Panc1 (cell line): ENCODE results near the gene UNC13A. TPM values are rescaled to one million over a fixed set of nuclear protein-coding genes. Genes with fewer than 3 reads are reported as not detected.

Experiments used
- ATAC-seq: fragments of 200-7000 bp; cut with Tn5 transposase; 2 replicates; pipeline ENCODE4 v1.9.1; 2020; ENCODE audit warnings: mild to moderate bottlenecking, moderate library complexity
- BruUV-seq: library from RNA; stranded (reverse); fragments of 400-500 nt; replicated peaks from 2 replicates; lab custom pipeline; 2021; lab: Mats Ljungman, UMichigan
- CTCF ChIA-PET: fragments of 300-600 bp; sonication (Branson Sonifier 250); formaldehyde crosslinking; loops from one replicate; lab custom pipeline; 2022; ENCODE audit warnings: antibody characterized with exemption; lab: Charles Lee
- POLR2A ChIA-PET: fragments of 300-600 bp; sonication (Branson Sonifier 250); formaldehyde crosslinking; loops from one replicate; lab custom pipeline; 2022; ENCODE audit warnings: antibody characterized with exemption; lab: Charles Lee
- DNase-seq: peaks from one replicate; pipeline ENCODE4 v3.0.0-alpha.2; 2010; ENCODE audit warnings: low read depth, low spot score
- H3K27ac ChIP-seq: 2 replicates; pipeline ENCODE4 v1.5.1; 2011; ENCODE audit warnings: mild to moderate bottlenecking, low read length, inconsistent platforms
- H3K27me3 ChIP-seq: fragments of 200-500 bp; sonication (Bioruptor generic); 2 replicates; pipeline ENCODE4 v1.6.0; 2014; ENCODE audit warnings: low read length, inconsistent platforms; ENCODE audit not compliant: control insufficient read depth, insufficient read depth
- H3K36me3 ChIP-seq: fragments of 200-500 bp; sonication (Bioruptor generic); 2 replicates; pipeline ENCODE4 v1.5.1; 2014; ENCODE audit warnings: inconsistent platforms, mild to moderate bottlenecking, low read length, moderate library complexity; ENCODE audit not compliant: control insufficient read depth, insufficient read depth
- H3K4me1 ChIP-seq: 2 replicates; pipeline ENCODE4 v1.5.1; 2011; ENCODE audit warnings: inconsistent platforms, mild to moderate bottlenecking, low read length, moderate library complexity; ENCODE audit not compliant: control insufficient read depth, insufficient read depth
- H3K4me3 ChIP-seq, 2 experiments: 2 replicates each; pipeline ENCODE4 v1.5.1; 2011 to 2012; ENCODE audit warnings: low read depth in 2 of 2, low read length in 2 of 2, mild to moderate bottlenecking in 2 of 2, inconsistent platforms in 1 of 2, moderate library complexity in 1 of 2
- H3K9me3 ChIP-seq: fragments of 200-500 bp; sonication (Bioruptor generic); 2 replicates; pipeline ENCODE4 v1.5.1; 2014; ENCODE audit warnings: low read depth, mild to moderate bottlenecking, inconsistent platforms, low read length, moderate library complexity; ENCODE audit not compliant: control insufficient read depth, insufficient read depth
- POLR2AphosphoS5 ChIP-seq: IDR thresholded peaks from 2 replicates; pipeline ENCODE4 v1.6.1; 2012; ENCODE audit warnings: mild to moderate bottlenecking, low read depth, low read length, moderate library complexity
- SIN3A ChIP-seq: IDR thresholded peaks from 2 replicates; pipeline ENCODE4 v1.6.1; 2012; ENCODE audit warnings: low read depth, mild to moderate bottlenecking, low read length, moderate library complexity, borderline replicate concordance; ENCODE audit not compliant: insufficient read depth
- TCF7L2 ChIP-seq: IDR thresholded peaks from 2 replicates; pipeline ENCODE4 v1.6.1; 2011; ENCODE audit warnings: mild to moderate bottlenecking, low read depth, low read length, inconsistent platforms
- in situ Hi-C: cut with HindIII; loops from 2 replicates; pipeline ENCODE4 v1.10.0; 2016; ENCODE audit warnings: low sequenced_read_pairs, low pct_unique_long_range_greater_than_20kb
- intact Hi-C: fragments of 100-400 bp; cut with micrococcal nuclease; formaldehyde crosslinking; loops from one replicate; pipeline ENCODE4 v1.10.0; 2022; ENCODE audit not compliant: unreplicated experiment
- total RNA-seq: library from RNA; stranded (reverse); gene quantifications from one replicate; pipeline ENCODE4 v1.2.1, GENCODE V29; 2021; ENCODE audit not compliant: unreplicated experiment
- TF ChIP-seq, protein P1 (sequence below): fragments of 450-650 bp; IDR thresholded peaks from 2 replicates; pipeline ENCODE4 v1.5.1; 2017; ENCODE audit warnings: mild to moderate bottlenecking
- TF ChIP-seq, protein P2 (sequence below), 2 experiments: IDR thresholded peaks; 2 replicates each; pipeline ENCODE4 v1.6.1; 2011 to 2012; ENCODE audit warnings: low read depth in 2 of 2, control low read depth in 1 of 2, low read length in 1 of 2, mild to moderate bottlenecking in 1 of 2, moderate library complexity in 1 of 2; ENCODE audit not compliant: insufficient read depth in 1 of 2

UNC13A gene
- total RNA-seq, 1 experiment from 2014 or later = 0.46 TPM

DNA sequence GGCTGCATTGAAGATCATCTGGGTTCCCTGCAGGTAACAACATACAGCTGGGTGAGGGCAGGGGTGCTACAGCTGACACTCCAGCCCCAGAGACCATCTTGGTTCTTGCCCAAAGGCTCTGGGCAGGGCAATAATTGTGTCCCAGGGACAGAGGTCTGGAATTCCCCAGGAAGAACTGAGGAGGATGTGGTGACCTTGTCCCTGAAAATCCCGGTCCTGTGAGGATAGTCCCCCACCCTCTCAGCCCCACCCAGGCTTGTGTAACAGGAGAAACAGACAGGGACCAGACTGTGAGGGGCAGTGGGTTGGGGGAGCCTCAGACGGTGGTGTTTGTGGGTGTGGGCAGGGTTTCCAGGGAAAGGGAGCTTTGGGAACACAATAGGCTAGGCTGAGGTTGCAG lies 69.2 kb downstream of the UNC13A start:
- DNase-seq (no peak), ATAC-seq (peak; percentile 4; the same call in 1 of the 2 replicates)
- no peaks in the 10 kb centered on the region; the same call in 1 of the 2 replicates for H3K4me1 ChIP-seq
- TF ChIP-seq, protein P1, sequence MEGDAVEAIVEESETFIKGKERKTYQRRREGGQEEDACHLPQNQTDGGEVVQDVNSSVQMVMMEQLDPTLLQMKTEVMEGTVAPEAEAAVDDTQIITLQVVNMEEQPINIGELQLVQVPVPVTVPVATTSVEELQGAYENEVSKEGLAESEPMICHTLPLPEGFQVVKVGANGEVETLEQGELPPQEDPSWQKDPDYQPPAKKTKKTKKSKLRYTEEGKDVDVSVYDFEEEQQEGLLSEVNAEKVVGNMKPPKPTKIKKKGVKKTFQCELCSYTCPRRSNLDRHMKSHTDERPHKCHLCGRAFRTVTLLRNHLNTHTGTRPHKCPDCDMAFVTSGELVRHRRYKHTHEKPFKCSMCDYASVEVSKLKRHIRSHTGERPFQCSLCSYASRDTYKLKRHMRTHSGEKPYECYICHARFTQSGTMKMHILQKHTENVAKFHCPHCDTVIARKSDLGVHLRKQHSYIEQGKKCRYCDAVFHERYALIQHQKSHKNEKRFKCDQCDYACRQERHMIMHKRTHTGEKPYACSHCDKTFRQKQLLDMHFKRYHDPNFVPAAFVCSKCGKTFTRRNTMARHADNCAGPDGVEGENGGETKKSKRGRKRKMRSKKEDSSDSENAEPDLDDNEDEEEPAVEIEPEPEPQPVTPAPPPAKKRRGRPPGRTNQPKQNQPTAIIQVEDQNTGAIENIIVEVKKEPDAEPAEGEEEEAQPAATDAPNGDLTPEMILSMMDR = no peak
- TF ChIP-seq TCF7L2 (no peak), POLR2AphosphoS5 (no peak), SIN3A (no peak)
- TF ChIP-seq, protein P2, sequence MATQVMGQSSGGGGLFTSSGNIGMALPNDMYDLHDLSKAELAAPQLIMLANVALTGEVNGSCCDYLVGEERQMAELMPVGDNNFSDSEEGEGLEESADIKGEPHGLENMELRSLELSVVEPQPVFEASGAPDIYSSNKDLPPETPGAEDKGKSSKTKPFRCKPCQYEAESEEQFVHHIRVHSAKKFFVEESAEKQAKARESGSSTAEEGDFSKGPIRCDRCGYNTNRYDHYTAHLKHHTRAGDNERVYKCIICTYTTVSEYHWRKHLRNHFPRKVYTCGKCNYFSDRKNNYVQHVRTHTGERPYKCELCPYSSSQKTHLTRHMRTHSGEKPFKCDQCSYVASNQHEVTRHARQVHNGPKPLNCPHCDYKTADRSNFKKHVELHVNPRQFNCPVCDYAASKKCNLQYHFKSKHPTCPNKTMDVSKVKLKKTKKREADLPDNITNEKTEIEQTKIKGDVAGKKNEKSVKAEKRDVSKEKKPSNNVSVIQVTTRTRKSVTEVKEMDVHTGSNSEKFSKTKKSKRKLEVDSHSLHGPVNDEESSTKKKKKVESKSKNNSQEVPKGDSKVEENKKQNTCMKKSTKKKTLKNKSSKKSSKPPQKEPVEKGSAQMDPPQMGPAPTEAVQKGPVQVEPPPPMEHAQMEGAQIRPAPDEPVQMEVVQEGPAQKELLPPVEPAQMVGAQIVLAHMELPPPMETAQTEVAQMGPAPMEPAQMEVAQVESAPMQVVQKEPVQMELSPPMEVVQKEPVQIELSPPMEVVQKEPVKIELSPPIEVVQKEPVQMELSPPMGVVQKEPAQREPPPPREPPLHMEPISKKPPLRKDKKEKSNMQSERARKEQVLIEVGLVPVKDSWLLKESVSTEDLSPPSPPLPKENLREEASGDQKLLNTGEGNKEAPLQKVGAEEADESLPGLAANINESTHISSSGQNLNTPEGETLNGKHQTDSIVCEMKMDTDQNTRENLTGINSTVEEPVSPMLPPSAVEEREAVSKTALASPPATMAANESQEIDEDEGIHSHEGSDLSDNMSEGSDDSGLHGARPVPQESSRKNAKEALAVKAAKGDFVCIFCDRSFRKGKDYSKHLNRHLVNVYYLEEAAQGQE (IDR thresholded peaks at IDR 0.05; ENCODE audit: insufficient read depth in 1 of 2, low read depth in 2 of 2, low read length in 1 of 2) = no peak
- H3K4me3 ChIP-seq = no peak overlapping the region
- H3K27me3 ChIP-seq = no peaks in the 10 kb centered on the region
- no TSS peak for BruUV-seq
- in situ Hi-C loops = no loop called here
- intact Hi-C loops = no loop called here
- H3K9me3 ChIP-seq = no peaks in the 10 kb centered on the region
- ChIA-PET POLR2A (no interaction called here), CTCF (no interaction called here)
- H3K36me3 ChIP-seq = no peaks in the 10 kb centered on the region
- H3K27ac ChIP-seq = no peak overlapping the region

DNA sequence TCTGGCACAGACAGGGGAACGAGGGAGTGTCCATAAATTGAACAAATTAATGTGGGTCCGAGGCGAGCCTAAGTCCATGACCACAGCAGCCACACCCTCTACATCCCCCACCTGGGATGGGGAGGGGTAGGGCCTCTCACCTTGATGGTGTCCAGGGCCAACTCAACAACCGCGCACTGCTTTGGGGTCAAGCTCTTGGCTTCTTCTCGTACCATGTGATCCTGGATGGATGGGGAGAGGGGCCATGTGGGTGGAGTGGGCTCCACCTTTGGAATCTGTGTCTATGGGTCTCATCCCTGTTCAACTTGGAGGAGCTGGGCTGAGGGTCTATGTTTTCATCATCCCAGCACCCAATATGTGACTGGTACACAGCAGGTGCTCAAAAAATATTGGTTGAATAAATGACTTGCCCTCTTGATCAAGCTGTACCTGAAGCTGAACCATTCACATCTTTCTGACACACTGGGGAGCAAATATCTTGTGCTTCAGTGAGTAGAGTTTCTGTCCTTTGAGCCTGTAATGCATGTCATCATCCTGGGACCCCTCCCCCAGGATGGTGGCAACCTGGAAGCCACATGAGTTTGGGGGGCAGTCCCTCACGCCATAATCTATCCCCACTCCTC lies 69.8 kb downstream of the UNC13A start:
- H3K4me1 ChIP-seq = no peaks in the 10 kb centered on the region; the same call in 1 of the 2 replicates
- ATAC-seq = no peak
- BruUV-seq = no TSS peak
- ChIA-PET CTCF (no interaction called here), POLR2A (no interaction called here)
- TF ChIP-seq TCF7L2 = no peak
- no peak for TF ChIP-seq POLR2AphosphoS5
- TF ChIP-seq, protein P1 = no peak
- H3K36me3 ChIP-seq = no peaks in the 10 kb centered on the region
- in situ Hi-C loops = no loop called here
- H3K4me3 ChIP-seq = no peak overlapping the region
- DNase-seq = no peak
- no peaks in the 10 kb centered on the region for H3K9me3 ChIP-seq
- no peaks in the 10 kb centered on the region for H3K27me3 ChIP-seq
- intact Hi-C loops = no loop called here
- no peak overlapping the region for H3K27ac ChIP-seq
